ENCODE results near the gene NAPG.
"Not testable (repeated sequence)": the region's sequence is repeated elsewhere in the genome, so short reads cannot be mapped to it uniquely, and the experiment has no call there.

The NAPG gene

DNA sequence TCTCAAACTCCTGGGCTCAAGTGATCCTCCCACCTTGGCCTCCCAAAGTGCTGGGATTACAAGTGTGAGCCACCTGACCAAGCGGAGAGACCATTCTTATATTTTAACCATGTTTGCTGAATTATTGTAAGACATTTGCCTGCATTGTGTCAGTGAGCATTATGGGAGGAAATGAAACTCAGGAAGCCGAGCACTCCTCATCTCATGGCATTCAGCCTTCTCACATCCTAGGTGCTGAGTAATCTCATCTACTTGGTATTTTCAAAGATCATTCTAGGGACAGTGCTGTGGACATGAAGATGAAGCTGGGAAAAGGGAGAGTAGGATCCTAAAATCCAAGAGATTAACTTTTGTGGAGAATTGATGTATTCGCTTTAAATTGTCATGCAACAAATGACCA, 66.1 kb downstream of the NAPG start:
- H3K36me3 ChIP-seq, result no peaks in the 10 kb centered on the region
- H3K27ac ChIP-seq, result no peak overlapping the region
- H3K4me3 ChIP-seq, result no peak overlapping the region
- no peaks in the 10 kb centered on the region for H3K27me3 ChIP-seq
- no peak for DNase-seq
- no peaks in the 10 kb centered on the region for H3K4me1 ChIP-seq
- intact Hi-C loops (cut with DNase I; ENCODE audit: low total_unique reads), result no loop called here
- TF ChIP-seq CTCF (IDR thresholded peaks at IDR 0.05), result no peak
- H3K9me3 ChIP-seq, result no peaks in the 10 kb centered on the region

- H3K36me3 ChIP-seq; H3K4me1 ChIP-seq; DNase-seq; H3K27ac ChIP-seq; H3K4me3 ChIP-seq; H3K27me3 ChIP-seq; intact Hi-C loops (cut with DNase I; ENCODE audit: low total_unique reads); H3K9me3 ChIP-seq: not testable (repeated sequence)
Measured at GRCh38 chr18:10593366-10594022, 67.7 kb downstream of the NAPG start.

- intact Hi-C loops (cut with DNase I; ENCODE audit: low total_unique reads); H3K9me3 ChIP-seq; H3K27ac ChIP-seq; H3K4me1 ChIP-seq; H3K27me3 ChIP-seq; H3K36me3 ChIP-seq; DNase-seq; H3K4me3 ChIP-seq: not testable (repeated sequence)
Measured at GRCh38 chr18:10595917-10596316, 70.1 kb downstream of the NAPG start.

- H3K4me3 ChIP-seq; DNase-seq; H3K4me1 ChIP-seq; intact Hi-C loops (cut with DNase I; ENCODE audit: low total_unique reads); H3K27me3 ChIP-seq; H3K27ac ChIP-seq; H3K9me3 ChIP-seq; H3K36me3 ChIP-seq: not testable (repeated sequence)
Measured at GRCh38 chr18:10597695-10598094, 71.9 kb downstream of the NAPG start.

GRCh38 chr18:10600701-10601100, 74.9 kb downstream of the NAPG start:
- H3K27me3 ChIP-seq; H3K4me1 ChIP-seq; H3K9me3 ChIP-seq; H3K4me3 ChIP-seq; DNase-seq; H3K36me3 ChIP-seq; H3K27ac ChIP-seq; intact Hi-C loops (cut with DNase I; ENCODE audit: low total_unique reads): not testable (repeated sequence)

Data from tibial artery (tissue), 4 donors.